ENCODE data around the gene SSR4.

SSR4 gene

DNA sequence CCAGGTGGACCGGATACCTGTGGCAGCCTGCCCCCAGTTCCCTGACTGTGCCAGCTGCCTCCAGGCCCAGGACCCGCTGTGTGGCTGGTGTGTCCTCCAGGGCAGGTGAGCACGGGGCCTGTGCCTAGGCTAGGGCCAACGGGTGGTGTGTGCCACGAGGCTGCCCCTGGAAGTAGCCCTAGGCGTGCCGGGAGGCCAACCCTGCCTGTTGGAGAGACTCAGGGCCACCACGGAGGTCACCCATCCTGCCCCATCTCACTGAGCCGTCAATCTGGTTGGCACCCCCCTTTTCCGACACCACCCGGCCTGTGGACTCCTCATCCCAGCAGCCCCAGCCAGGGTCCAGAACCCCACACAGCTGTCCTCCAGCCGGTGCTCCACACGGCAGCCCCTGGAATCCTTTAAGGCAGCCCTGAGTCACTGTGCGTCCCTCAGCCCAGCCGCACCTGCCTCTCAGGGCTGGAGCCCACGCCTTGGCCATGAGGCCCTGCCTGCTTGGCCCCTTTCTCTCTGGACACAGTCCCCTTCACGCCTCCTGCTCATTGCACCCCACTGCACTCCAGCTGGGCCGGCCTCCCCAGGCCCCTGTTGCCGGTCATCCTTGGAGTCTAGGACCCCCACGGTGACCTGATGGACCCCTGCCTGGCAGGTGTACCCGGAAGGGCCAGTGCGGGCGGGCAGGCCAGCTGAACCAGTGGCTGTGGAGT lies 25.2 kb upstream of the SSR4 start:
- no peaks in the 10 kb centered on the region for H3K79me2 ChIP-seq (ENCODE audit: insufficient read depth, low read depth)
- H3K4me1 ChIP-seq (ENCODE audit: low read depth, poor library complexity, severe bottlenecking): no peaks in the 10 kb centered on the region
- no peak overlapping the region for H3K9ac ChIP-seq
- H3K4me2 ChIP-seq: no peak overlapping the region
- H4K20me1 ChIP-seq (ENCODE audit: insufficient read depth): no peaks in the 10 kb centered on the region
- H3K27ac ChIP-seq: no peak overlapping the region
- H3K4me3 ChIP-seq (IDR thresholded peaks at IDR 0.05; ENCODE audit: insufficient read depth, low read depth, low read length): no peak overlapping the region
- H3K27me3 ChIP-seq (ENCODE audit: insufficient read depth, low read depth): no peaks in the 10 kb centered on the region; the same call in 1 of the 2 replicates
- TF ChIP-seq, protein P1, sequence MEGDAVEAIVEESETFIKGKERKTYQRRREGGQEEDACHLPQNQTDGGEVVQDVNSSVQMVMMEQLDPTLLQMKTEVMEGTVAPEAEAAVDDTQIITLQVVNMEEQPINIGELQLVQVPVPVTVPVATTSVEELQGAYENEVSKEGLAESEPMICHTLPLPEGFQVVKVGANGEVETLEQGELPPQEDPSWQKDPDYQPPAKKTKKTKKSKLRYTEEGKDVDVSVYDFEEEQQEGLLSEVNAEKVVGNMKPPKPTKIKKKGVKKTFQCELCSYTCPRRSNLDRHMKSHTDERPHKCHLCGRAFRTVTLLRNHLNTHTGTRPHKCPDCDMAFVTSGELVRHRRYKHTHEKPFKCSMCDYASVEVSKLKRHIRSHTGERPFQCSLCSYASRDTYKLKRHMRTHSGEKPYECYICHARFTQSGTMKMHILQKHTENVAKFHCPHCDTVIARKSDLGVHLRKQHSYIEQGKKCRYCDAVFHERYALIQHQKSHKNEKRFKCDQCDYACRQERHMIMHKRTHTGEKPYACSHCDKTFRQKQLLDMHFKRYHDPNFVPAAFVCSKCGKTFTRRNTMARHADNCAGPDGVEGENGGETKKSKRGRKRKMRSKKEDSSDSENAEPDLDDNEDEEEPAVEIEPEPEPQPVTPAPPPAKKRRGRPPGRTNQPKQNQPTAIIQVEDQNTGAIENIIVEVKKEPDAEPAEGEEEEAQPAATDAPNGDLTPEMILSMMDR (conservative IDR thresholded peaks at IDR 0.05; ENCODE audit: low read depth, low read length): no peak
- H2AFZ ChIP-seq (ENCODE audit: low read depth): no peak overlapping the region
- H3K36me3 ChIP-seq (ENCODE audit: insufficient read depth): no peaks in the 10 kb centered on the region

DNA sequence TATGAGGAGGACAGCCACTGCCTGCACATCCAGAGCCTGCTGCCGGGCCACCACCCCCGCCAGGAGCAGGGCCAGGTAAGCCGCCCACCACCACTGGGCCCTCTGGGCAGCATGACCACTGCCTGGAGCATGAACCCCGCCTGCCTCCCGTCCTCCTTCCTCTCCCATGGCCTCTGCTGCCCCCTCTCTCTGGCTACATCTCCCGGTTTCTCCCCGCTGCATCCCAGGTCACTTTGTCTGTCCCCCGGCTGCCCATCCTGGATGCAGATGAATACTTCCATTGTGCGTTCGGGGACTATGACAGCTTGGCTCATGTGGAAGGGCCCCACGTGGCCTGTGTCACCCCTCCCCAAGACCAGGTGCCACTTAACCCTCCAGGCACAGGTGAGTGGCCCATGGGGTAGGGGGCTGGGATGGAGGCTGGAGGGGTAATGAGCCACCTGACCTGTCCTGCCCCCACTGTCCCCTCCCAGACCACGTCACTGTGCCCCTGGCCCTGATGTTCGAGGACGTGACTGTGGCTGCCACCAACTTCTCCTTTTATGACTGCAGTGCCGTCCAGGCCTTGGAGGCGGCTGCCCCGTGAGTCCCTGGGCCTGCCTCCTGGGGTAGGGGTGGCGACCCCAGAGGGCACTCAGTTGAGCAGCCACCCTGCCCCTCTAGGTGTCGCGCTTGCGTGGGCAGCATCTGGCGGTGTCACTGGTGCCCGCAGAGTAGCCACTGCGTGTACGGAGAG lies 24.4 kb upstream of the SSR4 start:
- Histone ChIP-seq H3K79me2 (ENCODE audit: insufficient read depth, low read depth) (no peaks in the 10 kb centered on the region), H3K27me3 (ENCODE audit: insufficient read depth, low read depth) (no peaks in the 10 kb centered on the region; the same call in 1 of the 2 replicates), H3K9ac (no peak overlapping the region), H4K20me1 (ENCODE audit: insufficient read depth) (no peaks in the 10 kb centered on the region), H3K4me1 (ENCODE audit: low read depth, poor library complexity, severe bottlenecking) (no peaks in the 10 kb centered on the region), H2AFZ (ENCODE audit: low read depth) (no peak overlapping the region), H3K36me3 (ENCODE audit: insufficient read depth) (no peaks in the 10 kb centered on the region), H3K4me3 (IDR thresholded peaks at IDR 0.05; ENCODE audit: insufficient read depth, low read depth, low read length) (no peak overlapping the region), H3K27ac (no peak overlapping the region), H3K4me2 (no peak overlapping the region)
- TF ChIP-seq, protein P1 (conservative IDR thresholded peaks at IDR 0.05; ENCODE audit: low read depth, low read length): no peak

DNA sequence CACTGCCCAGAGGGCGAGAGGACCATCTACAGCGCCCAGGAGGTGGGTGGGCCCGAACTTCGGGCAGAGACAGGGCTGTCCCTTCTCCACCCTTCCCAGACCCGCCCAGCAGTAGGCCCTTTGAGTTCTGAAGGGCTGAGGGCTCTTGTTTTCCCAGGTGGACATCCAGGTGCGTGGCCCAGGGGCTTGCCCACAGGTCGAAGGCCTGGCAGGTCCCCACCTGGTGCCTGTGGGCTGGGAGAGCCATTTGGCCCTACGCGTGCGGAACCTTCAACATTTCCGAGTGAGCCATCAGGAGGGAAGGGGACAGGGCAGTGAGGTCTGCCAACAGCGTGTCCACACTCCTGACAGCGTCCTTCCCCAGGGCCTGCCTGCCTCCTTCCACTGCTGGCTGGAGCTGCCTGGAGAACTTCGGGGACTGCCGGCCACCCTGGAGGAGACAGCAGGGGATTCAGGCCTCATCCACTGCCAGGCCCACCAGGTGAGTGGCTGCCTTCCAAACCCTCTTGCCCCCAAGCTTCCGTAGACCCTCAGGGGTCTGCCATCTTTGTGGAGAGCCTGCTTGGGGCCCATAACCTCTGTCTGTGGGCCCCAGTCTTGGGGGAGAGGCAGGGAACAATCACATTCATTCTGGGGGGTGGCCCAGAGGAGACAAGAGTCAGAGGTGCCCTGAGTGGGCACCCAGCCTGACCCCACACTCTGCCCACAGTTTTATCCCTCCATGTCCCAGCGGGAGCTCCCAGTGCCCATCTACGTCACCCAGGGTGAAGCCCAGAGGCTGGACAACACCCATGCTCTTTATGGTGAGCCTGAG lies 23.7 kb upstream of the SSR4 start:
- no peak overlapping the region for H3K9ac ChIP-seq
- no peak overlapping the region for H2AFZ ChIP-seq (ENCODE audit: low read depth)
- no peaks in the 10 kb centered on the region for H3K79me2 ChIP-seq (ENCODE audit: insufficient read depth, low read depth)
- H3K4me1 ChIP-seq (ENCODE audit: low read depth, poor library complexity, severe bottlenecking): no peaks in the 10 kb centered on the region
- no peak overlapping the region for H3K4me3 ChIP-seq (IDR thresholded peaks at IDR 0.05; ENCODE audit: insufficient read depth, low read depth, low read length)
- no peaks in the 10 kb centered on the region for H3K36me3 ChIP-seq (ENCODE audit: insufficient read depth)
- H3K27me3 ChIP-seq (ENCODE audit: insufficient read depth, low read depth): no peaks in the 10 kb centered on the region; the same call in 1 of the 2 replicates
- no peak overlapping the region for H3K4me2 ChIP-seq
- TF ChIP-seq, protein P1 (conservative IDR thresholded peaks at IDR 0.05; ENCODE audit: low read depth, low read length): no peak
- no peaks in the 10 kb centered on the region for H4K20me1 ChIP-seq (ENCODE audit: insufficient read depth)
- no peak overlapping the region for H3K27ac ChIP-seq

DNA sequence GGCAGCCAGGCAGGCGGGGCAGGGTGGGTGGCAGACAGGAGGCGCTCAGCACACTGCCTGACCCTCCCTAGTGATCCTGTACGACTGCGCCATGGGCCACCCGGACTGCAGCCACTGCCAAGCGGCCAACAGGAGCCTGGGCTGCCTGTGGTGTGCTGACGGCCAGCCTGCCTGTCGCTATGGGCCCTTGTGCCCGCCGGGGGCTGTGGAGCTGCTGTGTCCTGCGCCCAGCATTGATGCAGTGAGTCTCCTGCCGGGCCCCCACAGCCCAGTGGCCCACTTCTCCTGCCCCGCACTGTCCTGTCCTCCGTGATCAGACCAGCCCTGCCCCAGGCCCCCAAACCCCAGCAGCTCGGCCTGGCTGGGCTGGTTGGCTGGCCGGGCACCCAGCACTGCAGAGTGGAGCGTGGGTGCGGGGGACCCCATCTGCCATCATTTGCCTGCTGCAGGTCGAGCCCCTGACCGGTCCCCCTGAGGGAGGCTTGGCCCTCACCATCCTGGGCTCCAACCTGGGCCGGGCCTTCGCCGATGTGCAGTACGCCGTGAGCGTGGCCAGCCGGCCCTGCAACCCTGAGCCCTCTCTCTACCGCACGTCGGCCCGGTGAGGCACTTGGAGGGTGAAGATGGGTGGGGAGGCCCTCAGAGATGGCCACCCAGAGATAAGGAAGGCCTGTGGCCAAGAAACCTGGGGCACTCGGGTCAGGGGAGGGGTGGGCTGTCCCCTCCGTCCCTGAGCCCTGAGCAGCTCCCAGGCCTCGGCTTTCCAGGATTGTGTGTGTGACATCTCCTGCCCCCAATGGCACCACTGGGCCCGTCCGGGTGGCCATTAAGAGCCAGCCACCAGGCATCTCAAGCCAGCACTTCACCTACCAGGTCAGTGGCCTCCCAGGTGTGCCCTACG lies 22.8 kb upstream of the SSR4 start:
- Histone ChIP-seq H3K9ac (no peak overlapping the region), H3K27ac (no peak overlapping the region), H3K4me3 (IDR thresholded peaks at IDR 0.05; ENCODE audit: insufficient read depth, low read depth, low read length) (no peak overlapping the region), H4K20me1 (ENCODE audit: insufficient read depth) (no peaks in the 10 kb centered on the region), H3K4me1 (ENCODE audit: low read depth, poor library complexity, severe bottlenecking) (no peaks in the 10 kb centered on the region), H2AFZ (ENCODE audit: low read depth) (no peak overlapping the region), H3K27me3 (ENCODE audit: insufficient read depth, low read depth) (no peaks in the 10 kb centered on the region; the same call in 1 of the 2 replicates), H3K36me3 (ENCODE audit: insufficient read depth) (no peaks in the 10 kb centered on the region), H3K79me2 (ENCODE audit: insufficient read depth, low read depth) (no peaks in the 10 kb centered on the region), H3K4me2 (no peak overlapping the region)
- TF ChIP-seq, protein P1 (conservative IDR thresholded peaks at IDR 0.05; ENCODE audit: low read depth, low read length): no peak
